Thyroid gland (tissue), 4 donors: Measurements from ENCODE around the gene RABIF.

Experiments
- CTCF ChIP-seq, 6 experiments: fragments of 200-600 bp in 3 of 6; fragments of 450-650 bp in 3 of 6; sonication (generic) in 3 of 6; IDR thresholded peaks; one replicate each; pipeline ENCODE4 v1.5.1; 2016 to 2019; ENCODE audit warnings: antibody characterized with exemption in 6 of 6, mild to moderate bottlenecking in 2 of 6, inconsistent platforms in 1 of 6, moderate library complexity in 1 of 6
- POLR2A ChIP-seq, 2 donors: fragments of 450-650 bp; IDR thresholded peaks; one replicate each; pipeline ENCODE4 v1.6.1; 2017; ENCODE audit warnings: antibody characterized with exemption in 2 of 2, mild to moderate bottlenecking in 2 of 2, moderate library complexity in 1 of 2

GRCh38 chr1:202915146-202915545 is 26.2 kb upstream of the RABIF start:
- TF ChIP-seq CTCF (IDR thresholded peaks at IDR 0.05) (no peak), POLR2A (IDR thresholded peaks at IDR 0.05) (no peak)
